Astrocyte of the spinal cord (primary cell): ENCODE results near the gene GPR15.

ENCODE experiments used
- DNase-seq: peaks from one replicate; pipeline ENCODE4 v3.0.0; 2011; ENCODE audit warnings: low read depth, low spot score
- H3K4me3 ChIP-seq: 2 replicates; pipeline ENCODE4 v1.5.1; 2011; ENCODE audit warnings: low read depth, mild to moderate bottlenecking, low read length, moderate library complexity
- in situ Hi-C: cut with HindIII; loops from 2 replicates; pipeline ENCODE4 v1.10.0; 2017; ENCODE audit warnings: low sequenced_read_pairs
- TF ChIP-seq, protein P1 (sequence below): IDR thresholded peaks from 2 replicates; pipeline ENCODE4 v1.5.1; 2012; ENCODE audit warnings: low read depth, mild to moderate bottlenecking, low read length, inconsistent platforms

Gene GPR15

DNA sequence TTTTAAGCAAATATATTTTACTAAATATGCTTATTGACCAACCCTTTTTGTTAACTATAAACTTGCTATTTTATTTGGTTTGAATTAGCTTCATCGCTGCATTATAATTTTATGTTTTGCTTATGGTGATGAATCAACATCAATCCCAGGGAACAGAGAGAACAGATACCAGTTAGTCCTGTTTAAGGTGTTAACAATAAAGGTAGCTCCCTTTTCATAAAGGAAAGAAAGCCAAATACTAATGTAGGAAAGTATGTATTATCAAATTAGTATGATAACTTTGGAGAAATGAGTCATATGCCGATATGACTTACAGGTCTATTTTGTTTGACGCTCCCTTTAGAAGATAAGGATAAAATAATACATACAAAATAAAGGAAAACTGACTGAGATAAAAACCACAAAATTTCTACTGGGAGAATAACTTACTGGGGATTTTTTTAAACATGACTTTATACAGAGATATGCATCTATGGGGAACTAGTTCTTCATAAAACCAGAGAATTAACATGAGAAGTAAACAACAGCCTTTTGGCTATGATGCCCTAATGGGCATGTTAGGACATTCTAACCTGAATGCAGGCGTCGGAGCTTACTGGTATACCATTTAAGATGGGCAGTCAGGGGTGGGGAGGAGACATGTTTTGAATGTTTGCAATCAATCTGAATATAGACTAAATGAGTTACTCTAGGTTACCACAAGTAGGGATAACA is 29.8 kb upstream of the GPR15 start:
- no peak for DNase-seq
- TF ChIP-seq, protein P1, sequence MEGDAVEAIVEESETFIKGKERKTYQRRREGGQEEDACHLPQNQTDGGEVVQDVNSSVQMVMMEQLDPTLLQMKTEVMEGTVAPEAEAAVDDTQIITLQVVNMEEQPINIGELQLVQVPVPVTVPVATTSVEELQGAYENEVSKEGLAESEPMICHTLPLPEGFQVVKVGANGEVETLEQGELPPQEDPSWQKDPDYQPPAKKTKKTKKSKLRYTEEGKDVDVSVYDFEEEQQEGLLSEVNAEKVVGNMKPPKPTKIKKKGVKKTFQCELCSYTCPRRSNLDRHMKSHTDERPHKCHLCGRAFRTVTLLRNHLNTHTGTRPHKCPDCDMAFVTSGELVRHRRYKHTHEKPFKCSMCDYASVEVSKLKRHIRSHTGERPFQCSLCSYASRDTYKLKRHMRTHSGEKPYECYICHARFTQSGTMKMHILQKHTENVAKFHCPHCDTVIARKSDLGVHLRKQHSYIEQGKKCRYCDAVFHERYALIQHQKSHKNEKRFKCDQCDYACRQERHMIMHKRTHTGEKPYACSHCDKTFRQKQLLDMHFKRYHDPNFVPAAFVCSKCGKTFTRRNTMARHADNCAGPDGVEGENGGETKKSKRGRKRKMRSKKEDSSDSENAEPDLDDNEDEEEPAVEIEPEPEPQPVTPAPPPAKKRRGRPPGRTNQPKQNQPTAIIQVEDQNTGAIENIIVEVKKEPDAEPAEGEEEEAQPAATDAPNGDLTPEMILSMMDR, result no peak
- in situ Hi-C loops, result no loop called here
- H3K4me3 ChIP-seq, result no peak overlapping the region

DNA sequence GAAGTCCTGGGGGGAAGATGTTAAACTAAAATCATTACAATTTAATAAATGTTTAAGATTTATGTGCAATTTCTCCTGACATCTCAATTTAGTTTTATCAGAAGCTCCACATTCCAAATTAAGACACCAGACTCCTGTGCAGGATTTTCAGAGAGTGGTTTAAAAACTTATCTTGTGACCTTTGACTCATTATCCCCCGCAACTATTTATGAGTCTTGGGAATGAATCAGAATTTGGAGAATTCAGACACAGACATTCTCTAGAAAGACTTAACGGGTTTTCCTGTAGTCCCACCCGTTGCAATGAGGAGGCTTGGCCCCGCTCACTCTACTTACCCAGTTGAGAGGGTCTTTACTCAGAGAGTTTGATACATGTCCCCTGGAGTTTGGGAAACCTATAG is 27.2 kb upstream of the GPR15 start:
- TF ChIP-seq, protein P1, result no peak
- DNase-seq, result no peak
- H3K4me3 ChIP-seq, result no peak overlapping the region
- in situ Hi-C loops, result no loop called here

DNA sequence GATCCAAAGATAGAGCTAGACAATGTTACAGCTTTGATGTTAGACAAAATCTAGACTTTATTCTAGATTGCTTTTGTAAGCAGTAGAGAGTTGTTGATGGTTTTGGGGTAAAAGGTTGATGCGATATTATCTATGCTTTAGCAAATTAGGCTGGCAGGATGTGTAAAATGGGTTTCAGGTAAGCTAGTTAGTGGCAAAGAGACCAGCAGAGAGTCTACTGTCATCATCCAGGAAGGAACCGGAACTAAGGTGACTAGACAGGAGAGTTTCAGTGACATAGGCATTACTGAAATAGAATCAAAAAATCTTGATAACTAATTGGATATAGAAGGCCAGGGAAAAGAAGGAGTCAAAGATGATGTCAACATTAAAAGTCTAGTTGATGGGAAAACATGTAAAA is 23.2 kb upstream of the GPR15 start:
- H3K4me3 ChIP-seq, result no peak overlapping the region
- in situ Hi-C loops, result no loop called here
- TF ChIP-seq, protein P1, result no peak
- no peak for DNase-seq

DNA sequence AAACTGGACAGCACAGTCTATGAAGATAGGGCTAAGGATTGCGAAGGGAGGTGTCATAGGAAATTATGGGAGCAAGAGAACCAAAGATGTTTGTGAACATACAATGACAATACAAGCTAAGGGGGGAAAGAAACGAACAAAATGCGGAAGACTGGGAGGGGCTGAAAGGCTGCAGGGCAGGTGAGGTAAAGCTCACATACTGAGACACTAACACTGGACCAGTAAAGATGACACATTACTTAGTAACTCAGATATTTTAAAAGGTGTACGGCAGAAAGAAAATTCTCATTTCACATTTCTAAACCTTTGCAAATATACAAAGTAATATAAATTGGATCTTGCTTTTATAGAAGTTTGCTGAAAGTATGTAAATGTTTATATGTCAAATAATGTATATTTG is 19.2 kb upstream of the GPR15 start:
- TF ChIP-seq, protein P1, result no peak
- DNase-seq, result no peak
- H3K4me3 ChIP-seq, result no peak overlapping the region
- in situ Hi-C loops, result no loop called here

DNA sequence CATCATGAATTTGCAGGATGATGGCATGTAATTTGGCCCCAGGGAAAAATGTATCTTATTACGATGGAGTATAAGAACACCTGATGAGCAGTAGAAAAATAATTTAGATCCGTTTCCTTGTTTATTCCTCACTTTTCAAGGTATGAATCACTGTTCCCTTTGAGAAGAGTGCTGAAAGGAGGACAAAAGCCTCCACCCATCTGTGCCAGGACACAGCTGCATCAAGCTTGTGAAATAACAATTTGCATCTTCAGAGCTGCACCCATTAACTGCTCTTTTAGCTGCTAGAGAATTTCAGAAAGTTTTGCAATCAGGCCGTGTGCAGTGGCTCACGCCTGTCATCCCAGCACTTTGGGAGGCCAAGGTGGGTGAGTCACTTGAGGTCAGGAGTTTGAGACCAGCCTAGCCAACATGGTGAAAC is 18.7 kb upstream of the GPR15 start:
- DNase-seq, result peak; percentile 11
- TF ChIP-seq, protein P1, result no peak
- in situ Hi-C loops, result no loop called here
- H3K4me3 ChIP-seq, result no peak overlapping the region

DNA sequence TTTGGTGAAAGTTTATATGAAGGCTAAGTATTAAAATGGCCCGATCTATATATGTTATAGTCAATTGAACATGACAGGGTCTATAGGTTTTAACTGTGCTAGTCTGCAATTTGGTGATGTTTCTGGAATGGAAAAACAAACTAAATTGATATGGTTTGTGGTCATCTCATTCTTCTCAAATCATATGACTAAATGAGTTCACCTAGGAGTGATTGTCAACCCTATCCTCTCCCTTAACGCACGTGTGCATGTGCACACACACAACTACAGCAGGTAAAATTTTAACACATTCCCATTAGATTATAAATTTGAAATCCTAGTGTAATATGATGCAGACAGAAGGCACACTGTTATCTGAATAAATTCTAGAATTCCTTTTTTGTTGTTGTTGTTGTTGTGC is 18.0 kb upstream of the GPR15 start:
- no peak for DNase-seq
- in situ Hi-C loops, result no loop called here
- H3K4me3 ChIP-seq, result no peak overlapping the region
- TF ChIP-seq, protein P1, result no peak
